Measurements from ENCODE around the gene C16orf92.
A peak's percentile ranks its signal among the peaks of the same experiment; 100 is the strongest.

The C16orf92 gene

DNA sequence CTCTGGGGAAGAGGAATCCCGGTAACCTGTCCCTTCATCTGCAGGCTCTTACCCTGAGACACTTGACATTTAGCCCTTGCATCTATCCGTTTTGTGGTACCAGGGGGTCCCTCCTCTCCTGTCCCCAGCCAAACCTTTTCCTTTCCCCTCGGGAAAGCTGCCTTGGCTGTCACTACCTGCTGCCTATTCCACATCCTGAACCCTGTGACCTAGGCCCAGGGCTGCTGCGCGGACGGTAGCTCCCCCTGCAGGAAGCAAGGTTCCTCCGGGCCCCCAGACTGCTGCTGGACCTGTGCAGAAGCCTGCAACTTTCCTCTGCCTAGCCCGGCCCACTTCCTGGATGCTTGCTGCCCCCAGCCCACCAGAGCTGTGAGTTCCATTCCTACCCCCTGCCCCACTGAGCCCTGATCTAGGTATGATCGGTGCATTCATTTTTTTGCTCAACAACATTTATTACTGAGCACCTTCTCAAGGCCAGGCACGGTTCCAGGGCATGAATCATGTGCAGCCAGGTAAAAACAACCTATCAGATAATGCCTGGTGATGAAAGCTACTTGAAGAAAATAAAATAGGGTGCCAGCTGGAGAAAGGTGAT lies 32.1 kb downstream of the C16orf92 start:
- DNase-seq (ENCODE audit: low read depth in 2 of 2, low spot score in 1 of 2) = no peak

DNA sequence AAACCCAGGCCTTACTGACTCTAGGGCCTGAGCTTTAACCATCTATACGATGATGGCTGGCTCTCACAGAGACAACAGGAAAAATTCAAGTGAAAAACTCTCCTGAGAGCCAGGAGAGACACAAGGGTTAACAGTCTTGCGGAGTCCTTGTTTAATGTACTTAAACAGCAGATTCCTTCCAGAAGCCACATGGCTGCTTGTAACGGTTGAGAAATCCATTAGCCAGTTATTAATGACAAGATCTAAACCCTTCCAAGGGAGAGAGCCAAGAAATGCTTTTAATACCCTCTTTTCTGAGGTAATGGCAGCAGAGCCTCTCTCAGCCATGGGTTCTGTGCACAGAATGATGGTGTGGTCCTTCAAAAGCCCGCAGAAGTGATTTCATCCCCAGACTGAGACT lies 37.3 kb downstream of the C16orf92 start:
- DNase-seq (ENCODE audit: low read depth in 2 of 2, low spot score in 1 of 2) = no peak

DNA sequence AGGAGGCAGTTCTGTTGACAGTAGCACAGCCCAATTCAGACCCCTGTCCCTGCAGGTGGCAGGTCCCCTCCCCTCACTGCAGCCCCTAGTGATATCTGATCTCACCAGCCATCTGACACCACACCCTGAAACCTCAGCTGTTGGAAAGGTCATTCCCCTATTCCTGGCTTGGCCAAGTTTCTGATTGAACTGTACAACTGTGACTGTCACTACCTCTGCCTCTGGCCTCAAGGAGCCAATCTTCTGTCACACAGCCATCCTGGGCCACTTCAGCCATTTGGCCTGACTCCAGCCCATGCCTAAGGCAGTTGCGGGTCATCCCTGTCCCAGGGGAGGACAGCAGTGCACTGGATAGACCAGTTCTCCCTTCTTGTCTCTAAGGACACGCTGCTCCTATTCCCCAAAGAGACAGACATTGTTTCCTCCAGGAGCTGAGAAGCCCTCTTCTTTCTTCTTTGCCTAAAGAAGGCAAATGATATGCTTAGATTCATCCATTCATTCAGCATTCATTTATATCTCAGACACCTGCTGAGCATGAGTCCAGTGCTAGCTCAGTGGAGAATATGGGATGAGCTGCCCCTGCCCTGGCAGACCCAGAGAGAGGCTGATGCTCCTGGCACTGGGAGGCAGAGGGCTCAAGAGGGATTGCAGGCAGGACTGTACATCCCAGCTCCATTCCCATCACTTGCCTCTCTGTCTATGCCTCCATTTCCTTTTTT lies 38.0 kb downstream of the C16orf92 start:
- DNase-seq (ENCODE audit: low read depth in 2 of 2, low spot score in 1 of 2) = no peak

DNA sequence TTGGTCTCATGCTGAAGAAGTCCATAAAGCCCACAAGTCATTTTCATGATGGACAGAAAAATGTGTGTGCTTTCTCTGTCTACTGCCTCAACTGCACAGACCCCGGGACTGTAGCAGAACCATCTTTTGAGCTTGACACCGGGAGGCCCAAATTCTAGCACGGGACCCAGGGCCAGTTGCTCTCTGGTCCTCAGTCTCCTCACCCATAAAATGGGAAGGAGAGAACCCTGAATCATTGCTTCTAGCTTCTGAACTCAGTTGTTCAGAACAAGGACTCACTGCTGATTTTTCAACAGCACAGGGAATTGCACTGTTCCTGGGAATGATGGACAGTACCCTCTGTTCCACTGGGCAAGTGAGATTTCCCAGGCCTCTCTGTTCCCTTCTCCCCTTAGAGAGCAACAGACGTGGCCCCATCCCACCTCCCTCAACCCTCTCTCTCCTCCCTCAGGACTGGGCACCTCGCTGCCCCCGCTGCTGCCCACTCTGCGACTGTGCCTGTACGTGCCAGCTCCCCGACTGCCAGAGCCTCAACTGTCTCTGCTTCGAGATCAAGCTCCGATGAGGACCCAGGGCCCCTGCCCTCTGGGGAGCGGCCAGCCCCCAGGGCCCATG lies 40.4 kb downstream of the C16orf92 start:
- no peak for DNase-seq (ENCODE audit: low read depth in 2 of 2, low spot score in 1 of 2)

DNA sequence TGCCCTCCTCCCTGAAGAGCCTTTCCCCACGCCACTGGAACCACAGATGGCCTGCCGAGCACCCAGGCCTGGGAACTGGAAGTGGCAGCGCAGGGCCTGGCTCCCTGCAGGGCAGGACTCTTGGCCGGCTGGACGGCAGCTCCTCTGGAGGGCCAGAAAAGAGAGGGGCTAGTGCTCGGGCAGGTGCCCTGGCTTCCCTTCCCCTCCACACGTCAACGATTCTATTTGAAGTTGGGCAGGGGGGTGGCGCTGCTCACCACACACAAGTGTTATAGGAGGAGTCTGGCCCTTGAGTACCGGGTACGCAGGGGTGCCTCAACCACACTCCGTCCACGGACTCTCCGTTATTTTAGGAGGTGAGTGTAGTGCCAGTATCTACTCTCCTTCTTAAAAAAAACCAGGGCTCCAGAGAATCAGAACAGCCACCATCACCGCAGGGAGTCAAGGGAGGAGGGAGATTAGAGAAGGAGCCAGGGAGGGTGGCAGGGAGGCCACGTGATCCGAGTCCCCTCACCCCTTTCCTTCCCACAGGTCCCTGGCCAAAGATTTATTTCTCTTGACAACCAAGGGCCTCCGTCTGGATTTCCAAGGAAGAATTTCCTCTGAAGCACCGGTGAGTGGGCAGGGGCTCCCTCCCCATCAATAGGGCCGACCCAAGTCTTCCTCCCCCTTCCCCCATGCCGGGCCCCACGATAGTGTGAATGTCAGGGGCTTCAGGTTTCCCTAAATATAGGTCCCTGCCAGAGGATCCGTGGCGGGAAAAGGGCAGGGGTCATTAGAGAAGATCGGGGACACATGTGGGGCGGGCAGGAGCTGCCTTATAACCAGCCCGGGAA lies 41.1 kb downstream of the C16orf92 start:
- peak; percentile 43 to 47 for DNase-seq (ENCODE audit: low read depth in 2 of 2, low spot score in 1 of 2)

DNA sequence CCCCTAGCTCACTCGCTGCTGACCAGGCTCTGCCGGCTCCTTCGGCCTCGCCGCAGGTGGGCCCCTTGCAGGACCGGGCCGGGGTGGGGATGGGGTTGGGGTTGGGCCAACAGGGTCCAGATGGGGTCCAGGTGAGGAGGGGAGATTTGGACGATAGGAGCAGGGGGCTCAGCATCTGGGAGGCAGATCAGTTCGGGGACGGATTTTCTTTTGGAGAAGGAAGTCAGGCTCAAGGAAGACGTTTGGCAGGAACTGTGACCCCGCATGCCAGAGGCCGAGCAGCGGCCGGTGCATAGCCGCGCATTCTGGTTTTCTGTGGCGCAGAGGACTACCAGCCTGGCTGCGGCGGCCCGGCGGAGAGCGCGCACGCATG lies 41.7 kb downstream of the C16orf92 start:
- DNase-seq (ENCODE audit: low read depth in 2 of 2, low spot score in 1 of 2) = no peak

DNA sequence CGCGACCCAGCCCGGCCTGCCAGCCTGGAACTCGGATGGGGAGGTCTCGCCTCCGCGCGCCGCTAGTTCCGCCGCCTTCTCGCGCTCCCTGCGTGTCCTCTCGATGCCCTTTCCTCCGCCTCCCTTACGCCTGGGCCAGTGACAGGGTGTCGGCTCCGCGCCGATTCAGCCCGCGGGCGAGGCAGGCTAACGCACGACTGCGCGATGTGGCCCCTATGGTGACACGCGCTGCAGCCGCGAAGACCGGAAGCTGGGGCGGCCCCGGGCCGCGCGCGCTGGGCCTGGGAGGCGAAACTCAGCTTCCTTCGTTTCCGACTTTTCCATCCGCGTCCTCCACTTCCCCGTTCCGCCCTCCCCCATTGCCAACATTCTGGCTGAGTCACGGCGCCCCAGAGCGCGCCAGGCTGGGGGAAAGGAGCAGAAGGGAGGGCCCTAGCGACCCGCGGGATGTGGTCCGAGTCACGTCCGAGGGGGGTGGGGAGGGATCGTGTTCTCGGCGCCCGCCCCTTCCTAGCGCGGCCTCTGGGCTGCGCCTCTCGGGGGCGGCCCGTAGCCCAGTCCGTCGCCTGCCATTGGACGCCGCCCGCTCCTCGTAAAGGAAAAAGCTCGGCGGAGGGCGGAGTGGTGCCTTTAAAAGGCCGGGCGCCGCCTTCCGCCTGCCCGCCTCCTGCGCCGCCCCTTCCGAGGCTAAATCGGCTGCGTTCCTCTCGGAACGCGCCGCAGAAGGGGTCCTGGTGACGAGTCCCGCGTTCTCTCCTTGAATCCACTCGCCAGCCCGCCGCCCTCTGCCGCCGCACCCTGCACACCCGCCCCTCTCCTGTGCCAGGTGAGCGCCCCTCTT lies 42.3 kb downstream of the C16orf92 start, which contains the start of gene ALDOA:
Gene ALDOA, plus strand, starts transcription at position 659 of the 841 bp plus-strand sequence. CDS start 1,138 bp downstream, outside the sequence.
- DNase-seq (ENCODE audit: low read depth in 2 of 2, low spot score in 1 of 2) = peak; percentile 82 to 94

DNA sequence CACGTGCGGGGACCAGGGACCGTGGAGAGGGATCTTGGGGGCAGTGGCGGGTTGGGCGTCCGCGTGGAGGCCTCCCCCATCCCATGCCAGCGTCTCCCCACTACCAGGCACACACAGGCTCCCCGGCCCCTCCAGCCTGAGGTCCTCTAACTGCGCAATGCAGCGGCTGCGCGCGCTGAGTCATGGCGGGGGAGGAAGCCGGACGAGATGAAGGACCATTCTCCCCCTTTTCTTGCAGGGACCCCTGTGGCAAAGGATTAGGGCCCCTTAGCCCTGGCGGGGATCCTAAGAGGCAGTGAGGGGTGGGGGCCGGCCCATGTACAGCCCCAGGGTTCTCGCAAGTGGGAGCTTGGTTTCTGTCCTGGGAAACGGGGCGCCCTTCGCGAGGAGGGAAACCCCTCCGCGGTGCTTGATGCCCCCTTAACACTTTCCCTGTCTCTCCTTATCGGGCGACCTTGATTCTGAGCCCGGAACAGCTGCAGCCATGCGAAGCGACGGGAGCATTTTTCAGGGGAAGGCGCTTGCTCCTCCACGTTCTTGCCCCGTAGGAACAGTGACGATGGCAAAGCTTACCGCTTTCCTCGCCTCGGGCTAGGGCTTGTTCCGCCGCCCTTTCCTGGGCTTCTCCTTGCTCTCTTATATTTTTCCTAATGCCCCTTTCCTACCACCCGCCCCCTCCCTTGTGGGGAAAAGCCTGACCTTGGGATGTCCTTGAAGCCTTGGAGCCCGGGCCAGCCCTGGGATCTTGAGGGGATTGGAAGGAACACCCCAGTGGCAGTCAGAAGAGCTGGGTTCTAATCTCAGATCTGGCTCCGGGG lies 43.2 kb downstream of the C16orf92 start:
- DNase-seq (ENCODE audit: low read depth in 2 of 2, low spot score in 1 of 2) = no peak

DNA sequence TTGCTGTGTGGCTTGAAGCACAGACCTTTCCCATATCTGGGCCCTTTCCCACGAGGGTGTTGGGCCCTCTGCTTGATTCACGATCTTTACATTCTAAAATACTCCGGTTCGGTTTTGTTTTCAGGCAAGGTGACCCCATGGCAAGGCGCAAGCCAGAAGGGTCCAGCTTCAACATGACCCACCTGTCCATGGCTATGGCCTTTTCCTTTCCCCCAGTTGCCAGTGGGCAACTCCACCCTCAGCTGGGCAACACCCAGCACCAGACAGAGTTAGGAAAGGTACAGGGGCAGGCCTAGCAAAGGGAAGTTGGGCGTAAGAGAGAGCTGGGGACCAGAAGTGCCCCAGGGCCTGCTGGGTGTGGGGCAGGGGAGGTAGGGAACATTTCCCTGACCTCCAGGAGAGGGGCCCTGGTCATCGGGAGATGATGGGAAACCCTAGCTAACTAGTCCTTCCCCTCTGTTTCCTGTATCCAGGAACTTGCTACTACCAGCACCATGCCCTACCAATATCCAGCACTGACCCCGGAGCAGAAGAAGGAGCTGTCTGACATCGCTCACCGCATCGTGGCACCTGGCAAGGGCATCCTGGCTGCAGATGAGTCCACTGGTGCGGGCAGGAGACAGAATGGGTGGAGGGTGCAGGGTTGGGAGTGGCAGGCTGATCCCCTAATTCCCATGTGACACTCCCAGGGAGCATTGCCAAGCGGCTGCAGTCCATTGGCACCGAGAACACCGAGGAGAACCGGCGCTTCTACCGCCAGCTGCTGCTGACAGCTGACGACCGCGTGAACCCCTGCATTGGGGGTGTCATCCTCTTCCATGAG lies 44.0 kb downstream of the C16orf92 start:
- no peak for DNase-seq (ENCODE audit: low read depth in 2 of 2, low spot score in 1 of 2)

DNA sequence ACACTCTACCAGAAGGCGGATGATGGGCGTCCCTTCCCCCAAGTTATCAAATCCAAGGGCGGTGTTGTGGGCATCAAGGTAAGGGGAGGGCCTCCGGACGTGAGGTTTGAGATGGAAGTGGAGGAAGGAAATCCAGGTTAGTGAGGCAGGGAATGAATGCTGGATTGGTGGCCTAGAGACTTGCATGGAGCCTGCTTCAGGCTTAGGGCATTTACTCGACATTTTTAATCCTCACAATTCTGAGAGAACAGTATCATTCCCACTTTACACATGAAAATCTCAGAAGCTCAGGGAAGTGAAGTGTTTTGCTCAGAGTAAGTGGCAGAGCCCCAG lies 44.6 kb downstream of the C16orf92 start:
- no peak for DNase-seq (ENCODE audit: low read depth in 2 of 2, low spot score in 1 of 2)

DNA sequence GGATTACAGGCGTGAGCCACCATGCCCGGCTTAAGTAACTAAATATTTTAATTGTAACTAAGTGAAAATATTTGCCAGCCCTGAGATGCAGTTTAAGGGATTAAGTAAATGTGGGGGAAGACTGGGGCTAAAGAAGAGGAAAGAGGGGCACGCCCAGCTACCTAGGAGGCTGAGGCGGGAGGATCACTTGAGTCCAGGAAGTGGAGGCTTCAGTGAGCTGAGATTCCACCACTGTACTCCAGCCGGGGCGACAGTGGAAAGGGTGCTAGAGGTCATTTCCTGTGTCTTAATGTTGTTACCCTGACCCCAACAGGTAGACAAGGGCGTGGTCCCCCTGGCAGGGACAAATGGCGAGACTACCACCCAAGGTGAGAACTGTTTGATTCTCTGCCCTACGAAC lies 45.3 kb downstream of the C16orf92 start:
- no peak for DNase-seq (ENCODE audit: low read depth in 2 of 2, low spot score in 1 of 2)

DNA sequence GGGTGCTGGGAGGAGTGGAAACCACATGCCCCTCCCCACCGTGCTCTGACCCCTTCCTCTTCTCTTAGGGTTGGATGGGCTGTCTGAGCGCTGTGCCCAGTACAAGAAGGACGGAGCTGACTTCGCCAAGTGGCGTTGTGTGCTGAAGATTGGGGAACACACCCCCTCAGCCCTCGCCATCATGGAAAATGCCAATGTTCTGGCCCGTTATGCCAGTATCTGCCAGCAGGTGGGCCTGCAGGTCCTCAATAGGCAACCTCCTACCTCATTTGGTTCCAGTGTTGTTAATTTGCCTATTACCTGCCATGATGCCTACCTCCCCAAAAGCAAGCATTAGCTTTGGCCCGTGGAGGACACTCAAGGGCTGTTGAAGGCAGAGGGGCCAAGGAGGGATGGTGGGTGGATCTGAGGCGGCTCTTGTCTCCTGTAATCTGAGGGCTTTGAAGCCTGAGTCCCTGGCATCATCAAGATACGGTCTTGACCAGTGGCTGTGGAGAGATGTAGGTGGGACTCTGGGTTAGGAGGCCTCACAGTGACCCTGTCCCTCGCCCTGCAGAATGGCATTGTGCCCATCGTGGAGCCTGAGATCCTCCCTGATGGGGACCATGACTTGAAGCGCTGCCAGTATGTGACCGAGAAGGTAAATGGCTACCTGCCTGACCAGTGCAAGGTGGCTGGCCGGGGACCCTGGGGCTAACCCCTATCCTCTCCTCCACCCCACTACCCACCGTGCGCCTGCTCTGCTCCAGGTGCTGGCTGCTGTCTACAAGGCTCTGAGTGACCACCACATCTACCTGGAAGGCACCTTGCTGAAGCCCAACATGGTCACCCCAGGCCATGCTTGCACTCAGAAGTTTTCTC lies 46.0 kb downstream of the C16orf92 start:
- DNase-seq (ENCODE audit: low read depth in 2 of 2, low spot score in 1 of 2) = no peak

DNA sequence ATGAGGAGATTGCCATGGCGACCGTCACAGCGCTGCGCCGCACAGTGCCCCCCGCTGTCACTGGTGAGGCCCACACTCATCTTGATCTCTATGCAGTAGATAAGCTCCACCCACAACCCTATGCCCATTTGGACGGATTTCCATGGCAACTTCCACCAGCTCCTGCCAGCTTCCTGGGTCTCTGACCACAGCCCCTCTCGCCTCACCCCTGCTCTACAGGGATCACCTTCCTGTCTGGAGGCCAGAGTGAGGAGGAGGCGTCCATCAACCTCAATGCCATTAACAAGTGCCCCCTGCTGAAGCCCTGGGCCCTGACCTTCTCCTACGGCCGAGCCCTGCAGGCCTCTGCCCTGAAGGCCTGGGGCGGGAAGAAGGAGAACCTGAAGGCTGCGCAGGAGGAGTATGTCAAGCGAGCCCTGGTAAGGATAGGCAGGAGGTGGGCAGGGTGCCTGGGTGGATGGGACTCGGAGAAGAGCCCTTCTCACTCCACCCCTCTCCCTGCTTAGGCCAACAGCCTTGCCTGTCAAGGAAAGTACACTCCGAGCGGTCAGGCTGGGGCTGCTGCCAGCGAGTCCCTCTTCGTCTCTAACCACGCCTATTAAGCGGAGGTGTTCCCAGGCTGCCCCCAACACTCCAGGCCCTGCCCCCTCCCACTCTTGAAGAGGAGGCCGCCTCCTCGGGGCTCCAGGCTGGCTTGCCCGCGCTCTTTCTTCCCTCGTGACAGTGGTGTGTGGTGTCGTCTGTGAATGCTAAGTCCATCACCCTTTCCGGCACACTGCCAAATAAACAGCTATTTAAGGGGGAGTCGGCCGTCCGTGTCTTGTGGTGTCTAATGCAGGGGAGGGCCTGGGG lies 46.8 kb downstream of the C16orf92 start:
- no peak for DNase-seq (ENCODE audit: low read depth in 2 of 2, low spot score in 1 of 2)

DNA sequence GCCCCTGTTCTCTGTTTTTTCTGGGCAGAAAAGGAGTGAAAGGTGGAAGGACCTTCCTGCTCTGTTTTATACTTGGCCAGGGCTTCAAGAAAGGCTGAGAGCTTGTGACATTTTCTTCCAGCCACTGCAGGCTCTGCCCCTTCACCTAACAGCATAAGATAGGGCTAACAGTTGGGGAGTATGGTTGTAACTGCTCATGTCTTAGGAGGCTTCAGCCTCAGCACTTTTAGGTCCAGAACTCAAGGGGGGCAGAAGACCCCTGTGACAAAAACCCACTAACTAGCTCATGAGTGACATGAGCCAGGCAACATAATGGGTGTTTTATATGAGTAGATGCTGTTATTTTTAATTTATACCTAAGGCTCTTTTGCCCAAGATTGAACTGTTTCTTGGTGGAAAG lies 47.5 kb downstream of the C16orf92 start:
- no peak for DNase-seq (ENCODE audit: low read depth in 2 of 2, low spot score in 1 of 2)

Data from stimulated activated CD8-positive, alpha-beta memory T cell treated with anti-CD3 and anti-CD28 coated beads, Interleukin-4, amount 100 ng/mL, for 4 hours (primary cell).